IPS-18a (cell line): ENCODE data around the gene LIPH.
"Not testable (repeated sequence)": the region's sequence is repeated elsewhere in the genome, so short reads cannot be mapped to it uniquely, and the experiment has no call there.

Experiments
- H3K27ac ChIP-seq: one replicate; pipeline ENCODE4 v1.5.1; 2013; ENCODE audit warnings: low read length
- H3K27me3 ChIP-seq: one replicate; pipeline ENCODE4 v1.6.1; 2013; ENCODE audit warnings: mild to moderate bottlenecking, low read length; ENCODE audit not compliant: control insufficient read depth, insufficient read depth
- H3K36me3 ChIP-seq: one replicate; pipeline ENCODE4 v1.6.1; 2013; ENCODE audit warnings: low read depth, low read length; ENCODE audit not compliant: control insufficient read depth
- H3K4me1 ChIP-seq: one replicate; pipeline ENCODE4 v1.6.1; 2013; ENCODE audit warnings: low read depth, low read length; ENCODE audit not compliant: control insufficient read depth
- H3K4me3 ChIP-seq: one replicate; pipeline ENCODE4 v1.5.1; 2013; ENCODE audit warnings: low read length
- H3K9ac ChIP-seq: one replicate; pipeline ENCODE4 v1.6.1; 2013; ENCODE audit warnings: mild to moderate bottlenecking, low read length, moderate library complexity
- H3K9me3 ChIP-seq: one replicate; pipeline ENCODE4 v1.6.1; 2013; ENCODE audit warnings: low read depth, low read length; ENCODE audit not compliant: control insufficient read depth

Gene LIPH

GRCh38 chr3:185552358-185552877, at the start of gene LIPH:
Gene LIPH (minus strand): TSS chr3:185552588. CDS start chr3:185552471, 117 bp downstream.
- Histone ChIP-seq H3K4me3 (no peak within 1 kb of the TSS), H3K27ac (no peak within 1 kb of the TSS), H3K9ac (no peak within 1 kb of the TSS), H3K27me3 (no peaks in the 10 kb centered on the region), H3K9me3 (no peaks in the 10 kb centered on the region), H3K36me3 (no peaks in the 10 kb centered on the region), H3K4me1 (peaks cover 7% of the 10 kb centered on the region)

GRCh38 chr3:185595526-185595925, 43.1 kb upstream of the LIPH start:
- H3K4me1 ChIP-seq = no peaks in the 10 kb centered on the region
- no peaks in the 10 kb centered on the region for H3K27me3 ChIP-seq
- H3K27ac ChIP-seq = no peak overlapping the region
- H3K4me3 ChIP-seq = no peak overlapping the region
- no peak overlapping the region for H3K9ac ChIP-seq
- H3K9me3 ChIP-seq = no peaks in the 10 kb centered on the region
- peaks cover 38% of the 10 kb centered on the region for H3K36me3 ChIP-seq

- Histone ChIP-seq H3K36me3 (peaks cover 30% of the 10 kb centered on the region), H3K4me1 (no peaks in the 10 kb centered on the region), H3K4me3 (no peak overlapping the region), H3K9me3 (no peaks in the 10 kb centered on the region), H3K27ac (no peak overlapping the region), H3K27me3 (no peaks in the 10 kb centered on the region), H3K9ac (no peak overlapping the region)
These were observed 41.7 kb upstream of the LIPH start for GRCh38 chr3:185594073-185594472.

- H3K9ac ChIP-seq = peak overlapping the region; percentile 79
- no peaks in the 10 kb centered on the region for H3K9me3 ChIP-seq
- peak overlapping the region; percentile 53 for H3K27ac ChIP-seq
- H3K36me3 ChIP-seq = no peaks in the 10 kb centered on the region
- peaks cover 14% of the 10 kb centered on the region for H3K4me1 ChIP-seq
- no peaks in the 10 kb centered on the region for H3K27me3 ChIP-seq
- peak overlapping the region; percentile 84 for H3K4me3 ChIP-seq
These were observed 34.3 kb upstream of the LIPH start for GRCh38 chr3:185586686-185587039.

DNA sequence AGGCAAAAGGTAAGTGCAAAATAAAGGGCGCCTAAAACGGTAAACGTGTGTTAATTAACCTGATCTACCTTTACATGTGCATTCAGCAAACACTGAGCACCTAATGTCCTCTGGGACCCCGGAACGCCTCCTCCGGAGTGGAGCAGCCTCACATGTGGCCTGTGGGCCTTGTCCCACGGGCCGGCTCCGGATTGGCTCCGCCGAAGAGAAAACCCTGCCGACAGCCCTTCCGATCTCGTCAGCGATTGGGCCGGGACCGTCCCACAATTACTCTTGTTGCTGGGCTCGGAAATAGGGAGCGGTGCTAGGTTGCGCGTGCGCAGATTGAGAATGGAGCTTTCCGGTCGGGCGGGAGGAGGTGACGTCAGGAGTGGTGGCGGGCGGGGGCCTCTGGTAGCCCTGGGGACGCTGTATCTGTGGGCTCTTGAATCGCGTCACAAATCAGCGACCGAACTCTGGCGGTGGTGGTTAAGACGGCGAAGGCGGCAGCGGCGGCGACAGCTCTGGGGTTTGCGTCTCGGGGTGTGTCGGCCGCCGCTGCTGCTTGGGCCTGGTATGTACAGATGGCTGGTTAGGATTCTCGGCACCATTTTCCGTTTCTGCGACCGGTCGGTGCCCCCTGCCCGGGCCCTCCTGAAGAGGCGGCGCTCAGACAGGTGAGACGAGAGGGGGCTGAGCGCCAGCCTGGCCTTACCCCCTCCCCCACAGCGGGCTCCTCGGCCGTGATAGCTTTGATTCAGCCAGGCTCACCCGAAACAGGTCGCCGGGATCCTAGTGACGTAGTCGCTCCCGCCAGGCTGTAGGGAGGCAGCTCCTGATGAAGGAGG, 33.7 kb upstream of the LIPH start, which contains the start of gene SENP2:
Gene SENP2, plus strand, starts transcription at position 437 of the 827 bp plus-strand sequence. Its CDS starts 119 bp downstream, at position 556.
- peak within 1 kb of the TSS; percentile 85 for H3K27ac ChIP-seq
- H3K27me3 ChIP-seq = no peaks in the 10 kb centered on the region
- no peaks in the 10 kb centered on the region for H3K9me3 ChIP-seq
- H3K4me3 ChIP-seq = peak within 1 kb of the TSS; percentile 84
- H3K36me3 ChIP-seq = no peaks in the 10 kb centered on the region
- peaks cover 14% of the 10 kb centered on the region for H3K4me1 ChIP-seq
- peak within 1 kb of the TSS; percentile 79 for H3K9ac ChIP-seq

- Histone ChIP-seq H3K27ac (peak overlapping the region; percentile 85), H3K4me3 (peak overlapping the region; percentile 84), H3K27me3 (no peaks in the 10 kb centered on the region), H3K4me1 (peaks cover 18% of the 10 kb centered on the region), H3K9me3 (no peaks in the 10 kb centered on the region), H3K36me3 (no peaks in the 10 kb centered on the region), H3K9ac (peak overlapping the region; percentile 76)
These were observed 33.1 kb upstream of the LIPH start for GRCh38 chr3:185585518-185585858.

DNA sequence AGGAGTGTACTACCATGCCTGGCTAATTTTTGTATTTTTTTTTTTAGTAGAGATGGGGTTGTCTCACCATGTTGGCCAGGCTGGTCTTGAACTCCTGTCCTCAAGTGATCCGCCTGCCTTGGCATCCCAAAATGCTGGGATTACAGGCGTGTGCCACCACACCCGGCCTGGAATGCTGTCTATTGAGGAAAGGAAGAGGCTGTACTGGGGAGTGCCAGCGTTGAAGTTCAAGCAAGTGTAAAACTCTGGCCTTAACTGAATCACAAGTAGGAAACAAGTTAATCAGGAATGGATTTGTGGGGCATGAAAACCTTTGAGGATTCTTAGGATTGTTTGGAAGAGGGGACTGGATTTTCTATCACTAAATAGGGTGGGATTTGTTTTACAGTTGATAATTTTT, 32.3 kb upstream of the LIPH start:
- Histone ChIP-seq H3K27me3 (no peaks in the 10 kb centered on the region), H3K4me1 (peaks cover 18% of the 10 kb centered on the region), H3K27ac (no peak overlapping the region), H3K9ac (no peak overlapping the region), H3K9me3 (no peaks in the 10 kb centered on the region), H3K4me3 (peak overlapping the region; percentile 84), H3K36me3 (no peaks in the 10 kb centered on the region)

GRCh38 chr3:185583925-185584324, 31.5 kb upstream of the LIPH start:
- H3K36me3 ChIP-seq = no peaks in the 10 kb centered on the region
- no peaks in the 10 kb centered on the region for H3K9me3 ChIP-seq
- peaks cover 18% of the 10 kb centered on the region for H3K4me1 ChIP-seq
- H3K4me3 ChIP-seq = peak overlapping the region; percentile 99
- no peaks in the 10 kb centered on the region for H3K27me3 ChIP-seq
- H3K9ac ChIP-seq = peak overlapping the region; percentile 20
- no peak overlapping the region for H3K27ac ChIP-seq

DNA sequence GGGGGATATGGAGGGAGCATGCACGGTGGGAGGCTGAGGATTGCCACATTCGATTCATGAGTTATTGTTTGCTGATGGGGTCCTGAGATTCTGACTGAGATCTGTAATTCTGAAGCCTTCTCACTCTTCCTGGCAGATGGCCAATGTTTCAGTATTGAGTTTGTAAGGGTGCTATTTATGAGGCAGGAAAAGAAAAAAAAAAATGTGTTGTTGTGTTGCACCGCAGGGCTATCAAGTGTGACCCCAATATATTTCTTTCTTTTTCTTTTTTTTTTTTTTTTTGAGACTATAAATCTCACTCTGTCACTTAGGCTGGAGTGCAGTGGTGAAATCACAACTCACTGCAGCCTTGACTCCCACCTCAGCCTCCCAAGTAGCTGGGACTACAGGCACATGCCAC, 30.5 kb upstream of the LIPH start:
- Histone ChIP-seq H3K27ac (peak overlapping the region; percentile 95), H3K4me3 (peak overlapping the region; percentile 99), H3K9me3 (no peaks in the 10 kb centered on the region)

GRCh38 chr3:185582236-185582635, 29.8 kb upstream of the LIPH start:
- H3K9ac ChIP-seq = peak overlapping the region; percentile 81
- peak overlapping the region; percentile 99 for H3K4me3 ChIP-seq
- H3K36me3 ChIP-seq = no peaks in the 10 kb centered on the region
- H3K27me3 ChIP-seq = no peaks in the 10 kb centered on the region
- H3K27ac ChIP-seq = peak overlapping the region; percentile 95
- peaks cover 18% of the 10 kb centered on the region for H3K4me1 ChIP-seq
- no peaks in the 10 kb centered on the region for H3K9me3 ChIP-seq

More for the DNA sequence above, 30.5 kb upstream of the LIPH start:
- Histone ChIP-seq H3K9ac (peak overlapping the region; percentile 81), H3K4me1 (peaks cover 18% of the 10 kb centered on the region), H3K27me3 (no peaks in the 10 kb centered on the region), H3K36me3 (no peaks in the 10 kb centered on the region)

- H3K4me3 ChIP-seq, H3K36me3 ChIP-seq, H3K4me1 ChIP-seq, H3K9ac ChIP-seq, H3K27ac ChIP-seq, H3K9me3 ChIP-seq, H3K27me3 ChIP-seq: not testable (repeated sequence)
These were observed 22.9 kb upstream of the LIPH start for GRCh38 chr3:185575108-185575869.
